ENCODE results near the gene MACC1.

GRCh38 chr7:20246236-20246635, 29.1 kb upstream of the MACC1 start:
- TF ChIP-seq, protein P1, sequence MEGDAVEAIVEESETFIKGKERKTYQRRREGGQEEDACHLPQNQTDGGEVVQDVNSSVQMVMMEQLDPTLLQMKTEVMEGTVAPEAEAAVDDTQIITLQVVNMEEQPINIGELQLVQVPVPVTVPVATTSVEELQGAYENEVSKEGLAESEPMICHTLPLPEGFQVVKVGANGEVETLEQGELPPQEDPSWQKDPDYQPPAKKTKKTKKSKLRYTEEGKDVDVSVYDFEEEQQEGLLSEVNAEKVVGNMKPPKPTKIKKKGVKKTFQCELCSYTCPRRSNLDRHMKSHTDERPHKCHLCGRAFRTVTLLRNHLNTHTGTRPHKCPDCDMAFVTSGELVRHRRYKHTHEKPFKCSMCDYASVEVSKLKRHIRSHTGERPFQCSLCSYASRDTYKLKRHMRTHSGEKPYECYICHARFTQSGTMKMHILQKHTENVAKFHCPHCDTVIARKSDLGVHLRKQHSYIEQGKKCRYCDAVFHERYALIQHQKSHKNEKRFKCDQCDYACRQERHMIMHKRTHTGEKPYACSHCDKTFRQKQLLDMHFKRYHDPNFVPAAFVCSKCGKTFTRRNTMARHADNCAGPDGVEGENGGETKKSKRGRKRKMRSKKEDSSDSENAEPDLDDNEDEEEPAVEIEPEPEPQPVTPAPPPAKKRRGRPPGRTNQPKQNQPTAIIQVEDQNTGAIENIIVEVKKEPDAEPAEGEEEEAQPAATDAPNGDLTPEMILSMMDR (IDR thresholded peaks at IDR 0.05; ENCODE audit: extremely low read depth in 1 of 2, insufficient read depth in 1 of 2, low read depth in 1 of 2, low read length in 2 of 2), result no peak
- TF ChIP-seq POLR2A (IDR thresholded peaks at IDR 0.05; ENCODE audit: low read depth, low read length) (no peak), POLR2AphosphoS5 (IDR thresholded peaks at IDR 0.05; ENCODE audit: insufficient read depth, low read depth, low read length) (no peak), MYC (IDR thresholded peaks at IDR 0.05; ENCODE audit: low read depth, low read length) (no peak)
